Uterus (tissue), 4 donors: ENCODE measurements around the gene IGFALS. TPM values are rescaled to one million over a fixed set of nuclear protein-coding genes. Genes with fewer than 3 reads are reported as not detected.
"Not testable (repeated sequence)": the region's sequence is repeated elsewhere in the genome, so short reads cannot be mapped to it uniquely, and the experiment has no call there.

Experiments used
- DNase-seq, 2 donors: peaks; one replicate each; pipeline ENCODE4 v3.0.0-alpha.2; 2019 to 2020
- H3K27ac ChIP-seq, 2 donors: fragments of 200-600 bp; sonication (generic); 1 replicate in 1 of 2; 2 replicates in 1 of 2; pipeline ENCODE4 v1.5.1; 2016 to 2018
- H3K27me3 ChIP-seq, 2 donors: fragments of 200-600 bp; sonication (generic); one replicate each; pipeline ENCODE4 v1.5.1; 2018 to 2019; ENCODE audit warnings: control low read depth in 1 of 2
- H3K36me3 ChIP-seq, 2 donors: fragments of 200-600 bp; sonication (generic); one replicate each; pipeline ENCODE4 v1.5.1; 2019; ENCODE audit warnings: control low read depth in 1 of 2
- H3K4me1 ChIP-seq, 2 donors: fragments of 200-600 bp; sonication (generic); one replicate each; pipeline ENCODE4 v1.5.1; 2018 to 2019; ENCODE audit warnings: control low read depth in 1 of 2
- H3K4me3 ChIP-seq, 2 donors: fragments of 200-600 bp; sonication (generic); 1 replicate in 1 of 2; 2 replicates in 1 of 2; pipeline ENCODE4 v1.5.1; 2018 to 2019; ENCODE audit warnings: mild to moderate bottlenecking in 1 of 2
- H3K9me3 ChIP-seq, 2 donors: fragments of 200-600 bp; sonication (generic); one replicate each; pipeline ENCODE4 v1.5.1; 2019; ENCODE audit warnings: control low read depth in 1 of 2
- CTCF ChIP-seq, 4 experiments: fragments of 200-600 bp in 2 of 4; fragments of 450-650 bp in 2 of 4; sonication (generic) in 2 of 4; IDR thresholded peaks; one replicate each; pipeline ENCODE4 v1.5.1; 2016 to 2019; ENCODE audit warnings: antibody characterized with exemption in 4 of 4, mild to moderate bottlenecking in 2 of 4, moderate library complexity in 1 of 4
- POLR2A ChIP-seq, 2 donors: fragments of 450-650 bp; IDR thresholded peaks; one replicate each; pipeline ENCODE4 v1.6.1; 2016; ENCODE audit warnings: antibody characterized with exemption in 2 of 2, mild to moderate bottlenecking in 1 of 2, moderate library complexity in 1 of 2
- intact Hi-C: fragments of 100-400 bp; cut with DNase I; formaldehyde crosslinking; loops from one replicate; pipeline ENCODE4 v1.15.1; 2023; ENCODE audit warnings: low total_unique reads
- total RNA-seq, 4 donors: library from RNA; depleted of rRNA in 3 of 4; stranded (reverse); fragments of >200 nt in 3 of 4; gene quantifications; one replicate each; pipeline versions ENCODE4 v1.1.0 to v1.2.4, GENCODE V29; 2014 to 2023
- donor health status: DM: yes; HTN: yes; CAD: no.

IGFALS gene
- total RNA-seq, 4 donors from 2014 or later = 0.49 to 1.2 TPM; not detected in 2

DNA sequence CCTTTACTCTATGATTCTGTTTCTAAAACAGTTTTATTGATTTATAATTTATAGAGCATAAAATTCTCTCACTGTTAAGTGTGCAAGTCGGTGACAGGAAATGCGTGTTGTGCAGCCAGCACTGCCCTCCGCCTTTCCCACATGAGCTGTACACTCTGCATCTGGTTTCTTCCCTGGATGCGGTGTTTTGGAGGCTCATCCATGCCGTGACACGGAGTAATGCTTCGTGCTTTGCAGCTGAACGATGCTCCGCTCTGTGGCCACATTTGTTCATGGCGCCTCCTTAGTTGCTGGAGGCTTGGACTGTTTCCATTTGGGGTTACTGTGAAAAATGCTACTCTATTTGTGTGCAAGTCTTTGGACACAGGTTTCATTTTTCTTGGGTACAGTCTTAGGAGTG lies 7.2 kb upstream of the IGFALS start:
- Histone ChIP-seq H3K9me3 (no peaks in the 10 kb centered on the region), H3K4me1 (no peaks in the 10 kb centered on the region), H3K27ac (no peak overlapping the region), H3K27me3 (no peaks in the 10 kb centered on the region), H3K36me3 (no peaks in the 10 kb centered on the region), H3K4me3 (no peak overlapping the region)
- DNase-seq = no peak
- intact Hi-C loops = no loop called here
- no peak for TF ChIP-seq POLR2A (IDR thresholded peaks at IDR 0.05)
- no peak for TF ChIP-seq CTCF (IDR thresholded peaks at IDR 0.05)

- H3K4me3 ChIP-seq, DNase-seq, H3K9me3 ChIP-seq, H3K27me3 ChIP-seq, H3K27ac ChIP-seq, intact Hi-C loops, H3K36me3 ChIP-seq, H3K4me1 ChIP-seq: not testable (repeated sequence)
Measured at GRCh38 chr16:1799263-1799662, 5.8 kb upstream of the IGFALS start.

DNA sequence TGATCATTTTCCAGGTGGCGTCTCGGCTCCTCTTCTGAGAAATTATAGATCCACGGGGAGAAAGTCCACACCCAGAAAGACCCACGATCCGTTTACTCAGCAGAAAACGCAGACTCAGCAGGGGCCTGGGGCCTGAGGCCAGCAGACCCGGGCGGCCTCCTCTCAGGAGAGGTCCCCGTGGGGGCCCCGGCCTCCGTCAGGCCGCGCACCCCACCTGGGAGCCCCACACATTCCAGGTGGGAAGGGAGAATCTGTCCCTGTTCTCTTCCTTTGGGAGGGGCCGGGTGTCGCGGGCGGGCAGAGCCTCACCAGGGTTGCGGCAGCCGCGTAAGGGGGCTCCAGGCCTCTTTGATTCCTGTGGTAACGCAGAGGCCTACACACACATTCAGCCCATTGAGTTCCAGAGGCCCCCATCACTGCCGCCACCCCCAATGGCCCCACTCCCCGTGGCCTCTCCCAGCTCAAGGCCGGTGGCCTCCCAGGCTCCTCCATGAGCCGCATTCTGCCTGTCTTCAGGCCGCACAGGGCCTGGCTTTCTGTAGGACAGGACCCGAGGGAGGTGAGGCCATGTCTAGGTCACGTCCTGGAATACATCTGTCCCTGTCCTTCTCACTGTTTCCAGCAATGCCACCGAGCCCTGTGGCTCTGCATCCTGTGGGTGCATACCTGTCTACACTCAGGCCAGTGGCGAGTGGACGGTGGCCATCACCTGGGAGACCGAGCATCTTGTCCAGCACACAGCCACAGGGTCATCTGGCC lies 1.6 kb upstream of the IGFALS start:
- DNase-seq = no peak
- Histone ChIP-seq H3K9me3 (no peaks in the 10 kb centered on the region), H3K4me3 (no peak overlapping the region), H3K27ac (no peak overlapping the region), H3K4me1 (no peaks in the 10 kb centered on the region), H3K27me3 (no peaks in the 10 kb centered on the region), H3K36me3 (no peaks in the 10 kb centered on the region)
- intact Hi-C loops = no loop called here
- TF ChIP-seq CTCF (IDR thresholded peaks at IDR 0.05) (no peak), POLR2A (IDR thresholded peaks at IDR 0.05) (no peak)

DNA sequence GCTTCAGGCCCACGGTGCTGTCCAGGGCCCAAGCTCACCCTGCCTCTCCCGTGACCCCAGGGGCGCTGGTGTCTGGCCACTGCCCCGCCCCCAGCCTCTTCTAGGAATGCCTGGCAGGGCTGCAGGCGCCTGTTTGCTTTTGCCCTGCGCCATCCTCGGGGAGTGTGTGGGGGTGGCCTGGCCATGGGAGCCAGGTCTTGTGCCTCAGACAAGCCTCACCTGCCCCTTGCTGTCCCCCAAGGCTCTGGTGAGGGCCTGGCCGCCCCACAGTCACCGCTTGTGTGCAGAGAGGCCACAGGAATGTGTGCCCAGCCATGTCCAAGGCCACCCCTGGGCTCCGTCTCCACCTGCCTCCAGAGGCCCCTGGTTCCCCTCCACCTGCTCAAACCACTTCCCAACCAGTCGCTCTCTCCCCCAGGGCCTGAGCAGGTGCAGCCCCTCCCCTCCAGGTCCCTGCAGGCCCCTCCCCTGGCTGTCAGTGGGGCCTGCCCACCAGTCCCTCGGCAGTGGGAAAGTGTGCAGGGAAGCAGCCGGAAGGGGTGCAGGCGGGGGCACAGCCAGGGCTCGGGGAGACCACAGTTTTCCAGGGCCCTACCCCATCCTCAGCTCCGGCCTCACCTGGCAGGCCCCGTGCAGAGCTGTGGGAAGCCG lies 841 bp upstream of the IGFALS start:
- intact Hi-C loops = no loop called here
- H3K9me3 ChIP-seq = no peaks in the 10 kb centered on the region
- TF ChIP-seq CTCF (IDR thresholded peaks at IDR 0.05) = no peak
- TF ChIP-seq POLR2A (IDR thresholded peaks at IDR 0.05) = no peak
- no peaks in the 10 kb centered on the region for H3K4me1 ChIP-seq
- no peak overlapping the region for H3K27ac ChIP-seq
- H3K4me3 ChIP-seq = no peak overlapping the region
- H3K36me3 ChIP-seq = no peaks in the 10 kb centered on the region
- DNase-seq = no peak
- H3K27me3 ChIP-seq = no peaks in the 10 kb centered on the region

GRCh38 chr16:1792836-1793577 lies 498 bp downstream of the IGFALS start:
- no peaks in the 10 kb centered on the region for H3K4me1 ChIP-seq
- no peak for DNase-seq
- H3K4me3 ChIP-seq = no peak overlapping the region
- no peak overlapping the region for H3K27ac ChIP-seq
- TF ChIP-seq POLR2A (IDR thresholded peaks at IDR 0.05) = no peak
- intact Hi-C loops = no loop called here
- H3K27me3 ChIP-seq = no peaks in the 10 kb centered on the region
- H3K9me3 ChIP-seq = no peaks in the 10 kb centered on the region
- no peaks in the 10 kb centered on the region for H3K36me3 ChIP-seq
